HG03457 (cell line): ENCODE data around the gene NOL6.
"Not testable (repeated sequence)": the region's sequence is repeated elsewhere in the genome, so short reads cannot be mapped to it uniquely, and the experiment has no call there.

ENCODE experiments used
- ATAC-seq: cut with Tn5 transposase; IDR thresholded peaks from one replicate; pipeline ENCODE4 v1.9.1; 2021; ENCODE audit warnings: moderate number of reproducible peaks; ENCODE audit not compliant: unreplicated experiment

Gene NOL6

DNA sequence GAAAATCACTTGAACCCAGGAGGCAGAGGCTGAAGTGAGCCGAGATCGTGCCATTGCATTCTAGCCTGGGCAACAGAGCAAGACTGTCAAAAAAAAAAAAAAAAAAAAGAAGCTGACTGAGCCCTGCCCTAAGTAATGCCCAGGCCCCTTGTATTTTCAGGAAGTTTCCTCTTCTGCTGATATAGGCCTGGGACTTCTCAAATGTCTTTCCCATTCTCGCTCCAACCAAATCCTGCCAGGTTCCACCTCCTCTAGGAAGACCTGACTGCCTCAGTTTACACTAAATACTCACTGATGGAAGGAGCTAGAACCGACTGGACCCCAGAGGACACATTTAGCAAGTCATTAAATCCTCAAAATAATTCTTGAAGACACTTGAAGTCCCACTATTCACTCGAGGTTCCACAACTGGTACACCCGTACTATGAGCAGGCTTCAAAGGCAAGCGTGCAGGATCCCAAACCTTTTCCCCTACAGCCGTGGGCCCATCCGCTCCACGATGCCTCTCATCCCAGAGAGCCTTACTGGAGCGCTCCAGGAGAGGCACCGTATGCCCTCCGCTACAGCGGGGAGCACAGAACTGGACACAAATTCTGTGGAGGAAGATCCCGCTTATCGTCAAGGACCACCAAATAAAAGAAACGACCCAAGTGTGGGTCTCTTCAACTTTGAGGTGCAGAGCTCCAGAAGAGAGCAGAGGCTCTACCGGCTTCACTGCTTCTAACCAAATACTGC lies 676 bp downstream of the NOL6 start:
- no peak for ATAC-seq

DNA sequence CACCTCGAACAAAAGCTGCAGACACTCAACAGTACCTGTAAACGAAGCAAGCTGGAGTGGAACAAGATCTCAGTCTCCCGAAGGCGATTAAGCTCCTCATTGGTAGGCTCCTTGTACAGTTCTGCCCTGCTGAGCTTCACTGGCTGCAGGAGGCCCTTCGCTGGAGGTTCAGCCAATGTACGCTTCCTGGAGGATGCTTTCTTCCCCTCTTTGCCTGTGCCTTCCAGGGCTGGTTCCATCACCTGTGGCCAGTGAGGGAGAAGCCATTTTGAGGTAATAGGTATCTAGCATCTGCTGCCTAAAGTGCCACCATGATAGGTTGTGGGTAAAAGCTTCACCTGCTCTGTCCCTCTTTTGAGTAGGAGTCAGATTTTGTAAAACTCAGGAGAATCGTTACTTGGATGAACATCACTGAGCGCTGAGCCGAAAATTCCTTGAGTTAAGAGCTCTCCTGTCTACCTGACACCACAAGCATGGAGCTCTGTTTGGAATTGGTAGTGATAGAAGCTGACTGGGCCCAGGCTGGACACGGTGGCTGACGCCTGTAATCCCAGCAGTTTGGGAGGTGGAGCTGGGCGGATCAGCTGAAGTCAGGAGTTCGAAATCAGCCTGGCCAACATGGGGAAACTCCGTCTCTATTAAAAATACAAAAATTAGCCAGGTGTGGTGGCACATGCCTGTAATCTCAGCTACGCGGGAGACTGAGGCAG lies 1.4 kb downstream of the NOL6 start:
- no peak for ATAC-seq

DNA sequence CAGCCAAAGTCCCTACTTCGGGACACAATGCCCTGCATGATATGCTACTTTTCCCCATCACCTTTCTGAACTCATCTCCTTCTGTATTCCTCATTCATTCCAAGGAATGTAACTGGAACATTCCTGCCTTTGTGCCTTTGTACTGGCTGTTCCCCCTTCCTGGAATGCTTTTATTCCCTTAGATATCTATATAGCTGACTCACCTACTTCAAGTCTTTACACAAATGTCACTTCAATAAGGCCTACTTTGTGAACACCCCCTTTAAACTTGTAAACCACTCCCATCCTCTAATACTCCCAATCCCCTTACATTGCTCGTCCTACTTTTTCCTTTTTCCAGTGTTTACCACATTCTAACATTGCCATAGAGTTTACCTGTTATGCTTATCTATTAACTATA lies 2.4 kb downstream of the NOL6 start:
- no peak for ATAC-seq

DNA sequence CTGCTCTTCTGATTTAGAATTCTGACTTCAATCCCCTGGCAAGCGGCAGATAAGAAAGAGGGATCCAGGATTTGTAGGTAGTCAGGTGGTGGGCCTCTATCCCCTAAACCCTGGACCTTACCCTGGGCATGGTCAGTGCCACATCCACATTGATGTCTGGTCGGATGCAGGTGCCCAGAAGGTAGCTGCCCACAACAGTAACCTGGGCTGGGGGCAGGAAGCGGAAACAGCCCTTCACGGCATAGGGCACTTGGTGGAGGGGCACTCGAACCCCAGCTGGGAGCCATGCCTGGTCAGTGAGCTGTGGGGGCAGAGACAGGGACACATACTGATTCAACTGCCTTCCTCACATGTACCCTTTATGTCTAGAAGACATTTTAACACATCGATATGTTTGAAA lies 3.8 kb downstream of the NOL6 start:
- no peak for ATAC-seq

DNA sequence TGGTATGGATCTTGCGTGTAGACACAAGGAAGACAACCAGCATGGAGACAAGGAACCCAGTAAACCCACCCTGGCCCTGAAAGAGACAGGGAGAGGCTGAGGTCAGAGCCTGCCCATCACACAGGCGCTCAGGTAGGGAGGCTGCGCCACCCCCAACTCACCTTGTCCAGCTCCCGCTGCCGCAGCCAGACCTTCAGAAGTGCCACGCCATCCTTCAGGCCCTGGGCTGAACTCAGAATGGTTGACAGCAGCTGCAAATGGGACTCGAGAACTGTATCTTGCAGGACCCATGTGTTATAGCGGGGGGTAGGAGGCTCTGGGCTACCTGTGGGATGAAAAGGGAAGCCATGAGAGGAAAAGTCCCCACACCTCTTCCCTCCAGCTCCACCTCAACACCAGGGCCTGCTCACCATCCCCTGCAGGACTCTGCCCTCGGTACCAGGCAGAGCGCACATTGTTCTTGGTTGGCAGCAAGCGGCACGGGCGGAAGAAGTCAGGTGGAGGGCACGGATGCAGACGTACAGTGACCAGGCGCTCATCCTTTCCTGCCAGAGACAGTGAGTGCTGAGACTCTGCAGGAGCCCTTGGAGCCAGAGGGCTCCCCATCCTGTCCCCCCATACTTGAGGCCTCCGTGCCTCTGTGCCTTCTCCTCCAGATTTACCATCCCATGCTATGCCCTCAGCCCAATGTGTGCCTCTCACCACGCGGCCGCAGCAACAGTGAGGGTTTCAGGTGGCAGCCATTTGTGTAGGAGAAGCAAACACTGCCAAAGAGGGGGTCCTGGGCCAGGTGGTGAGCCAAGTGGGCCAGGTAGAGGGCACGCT lies 4.7 kb downstream of the NOL6 start:
- no peak for ATAC-seq

DNA sequence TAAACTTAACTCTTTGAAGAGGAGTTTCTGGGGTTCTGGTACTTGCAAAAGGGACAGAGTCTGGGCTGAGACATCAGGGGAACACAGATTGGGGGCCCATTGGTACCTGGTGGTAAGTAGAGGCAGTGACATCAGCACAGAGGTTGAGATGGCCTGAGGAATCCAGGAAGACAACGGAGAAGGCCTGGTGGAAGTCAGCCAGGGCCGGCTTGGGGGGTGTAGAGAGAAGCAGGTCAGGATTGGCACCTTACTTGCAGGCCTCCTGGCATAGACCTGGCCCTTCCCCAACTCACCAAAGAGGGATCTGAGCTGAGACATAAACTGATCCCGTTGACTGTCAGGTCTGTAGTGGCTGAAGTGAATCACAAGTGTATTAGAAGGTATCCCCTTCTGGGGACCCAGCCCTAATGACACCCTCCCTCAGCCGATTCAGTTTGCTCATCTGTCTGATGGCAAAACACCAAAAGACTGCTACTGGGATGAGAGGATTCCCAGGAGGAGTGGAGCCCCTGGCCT lies 5.5 kb downstream of the NOL6 start:
- no peak for ATAC-seq

DNA sequence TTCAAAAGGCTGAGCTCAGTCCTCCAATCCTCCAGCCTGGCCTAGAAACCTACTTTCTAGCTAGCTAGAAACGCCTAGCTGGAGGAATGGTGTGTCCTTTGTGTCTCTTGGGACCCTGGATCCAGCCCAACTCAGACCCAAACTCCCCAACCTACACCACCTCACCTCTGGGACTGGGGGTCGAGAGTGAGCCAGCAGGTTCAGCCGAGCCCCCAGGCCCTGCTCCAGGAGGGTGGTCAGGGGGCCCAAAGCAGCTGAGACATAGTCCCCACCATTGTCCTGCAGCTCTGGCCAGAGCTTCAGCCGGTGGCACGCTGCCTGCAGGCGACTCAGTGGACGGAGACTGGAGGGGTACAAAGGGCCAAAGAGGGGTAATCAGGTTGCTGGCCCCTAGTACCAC lies 6.2 kb downstream of the NOL6 start:
- no peak for ATAC-seq

DNA sequence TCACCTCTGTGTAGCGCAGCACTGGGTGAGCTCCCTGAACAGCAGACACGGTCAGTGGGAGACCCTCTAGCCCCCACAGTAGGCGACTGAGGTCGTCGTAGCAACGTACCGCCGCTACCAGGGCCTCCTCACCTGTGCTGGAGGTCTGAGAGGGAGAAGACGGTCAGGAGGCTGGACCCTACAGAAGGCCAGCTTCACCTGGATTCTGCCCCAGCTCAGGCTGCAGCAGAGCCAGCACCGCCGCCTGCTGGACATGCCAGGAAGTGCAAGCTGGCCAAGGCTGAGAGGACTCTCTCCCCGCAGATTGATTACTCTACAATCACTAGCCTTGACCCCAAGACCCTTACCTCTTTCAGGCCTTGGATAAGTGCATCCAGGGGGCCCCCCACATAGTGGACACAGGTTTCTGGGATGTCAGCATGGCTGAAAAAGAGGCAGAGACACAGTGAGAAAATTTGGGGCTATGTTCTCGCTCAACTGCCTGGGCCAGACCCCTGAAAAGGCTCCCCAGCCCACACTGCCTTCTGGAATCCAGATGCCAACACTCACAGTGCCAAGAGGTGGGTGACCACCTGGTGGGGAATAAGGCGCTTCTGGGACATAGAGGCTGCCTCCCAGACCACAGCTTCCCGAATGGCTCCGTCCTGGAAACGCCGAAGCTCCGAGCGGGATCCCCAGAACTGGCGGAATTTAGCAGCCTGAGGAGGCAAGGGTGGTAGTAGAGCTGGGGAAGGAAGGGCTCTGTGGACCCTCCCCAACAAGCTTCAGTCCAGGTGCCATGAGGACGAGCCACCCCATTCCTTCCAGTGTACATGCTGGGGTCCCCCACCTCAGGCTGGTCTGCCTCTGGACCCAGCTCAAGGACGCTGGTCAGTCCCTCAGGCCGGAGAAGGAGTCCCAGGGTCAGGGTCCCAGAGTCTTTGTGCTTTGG lies 6.9 kb downstream of the NOL6 start:
- no peak for ATAC-seq

DNA sequence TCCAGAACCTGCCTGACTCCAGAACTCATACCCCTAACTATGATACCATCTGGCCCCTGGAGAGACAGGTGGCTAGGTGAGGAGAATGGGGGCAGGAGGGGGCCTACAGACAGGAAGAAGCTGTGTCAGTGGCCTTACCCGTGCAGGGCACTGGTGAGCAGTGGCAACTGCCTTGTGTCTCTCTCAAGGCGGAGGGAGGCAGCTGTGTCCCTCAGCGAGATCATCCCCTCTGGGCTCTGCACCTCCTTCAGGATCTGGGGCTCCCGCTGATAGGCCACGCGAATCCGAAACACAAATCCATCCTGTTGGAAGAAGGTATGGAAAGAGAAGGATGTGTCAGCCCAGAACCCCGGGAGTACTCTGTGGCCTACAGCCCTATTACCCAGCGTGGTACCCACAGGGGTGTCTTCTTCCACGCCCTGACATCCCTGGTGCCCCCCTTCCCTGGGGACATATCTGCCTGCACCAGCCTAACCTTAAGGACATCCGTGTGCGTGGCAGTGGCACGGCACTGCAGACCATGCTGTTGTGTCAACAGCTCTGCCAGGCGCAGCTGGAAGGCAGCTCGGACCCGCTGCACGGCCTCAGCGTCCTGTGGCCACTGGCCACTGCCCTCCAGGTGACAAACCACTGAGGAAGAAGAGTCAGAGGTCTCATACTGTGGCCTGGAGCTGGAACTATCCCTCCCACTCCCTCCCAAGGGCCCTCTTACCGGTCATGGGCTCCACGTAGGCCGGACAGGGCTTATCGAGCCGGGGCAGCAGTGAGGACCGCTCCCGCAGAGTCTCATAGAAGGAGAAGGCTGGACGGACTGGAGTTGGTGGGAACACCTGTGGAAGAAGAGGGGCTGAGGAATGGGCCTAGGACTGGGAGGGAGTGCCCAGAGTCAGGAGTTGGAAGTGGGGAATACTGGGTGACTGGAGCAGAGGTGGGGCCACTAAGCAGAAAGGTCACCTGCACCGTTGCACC lies 7.8 kb downstream of the NOL6 start:
- no peak for ATAC-seq

DNA sequence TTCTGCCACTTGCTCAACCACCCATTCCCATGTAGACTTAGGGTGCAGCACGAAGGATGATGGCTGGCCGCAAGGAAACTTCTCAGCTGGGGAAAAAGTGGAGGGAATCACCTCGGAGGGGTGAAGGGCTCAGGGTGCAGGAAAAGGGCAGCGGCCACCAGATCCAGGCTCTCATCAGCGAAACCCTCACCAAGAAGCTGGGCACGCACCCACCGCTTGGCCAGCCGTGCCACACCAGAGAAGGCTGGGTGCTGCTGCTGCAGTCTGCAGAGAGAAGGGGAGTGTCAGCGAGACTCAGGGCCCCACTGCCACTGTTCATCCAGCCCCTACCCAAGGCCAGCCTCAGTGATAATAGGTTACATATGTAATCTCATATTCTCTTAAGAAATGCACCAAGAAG lies 8.6 kb downstream of the NOL6 start:
- ATAC-seq, result no peak

DNA sequence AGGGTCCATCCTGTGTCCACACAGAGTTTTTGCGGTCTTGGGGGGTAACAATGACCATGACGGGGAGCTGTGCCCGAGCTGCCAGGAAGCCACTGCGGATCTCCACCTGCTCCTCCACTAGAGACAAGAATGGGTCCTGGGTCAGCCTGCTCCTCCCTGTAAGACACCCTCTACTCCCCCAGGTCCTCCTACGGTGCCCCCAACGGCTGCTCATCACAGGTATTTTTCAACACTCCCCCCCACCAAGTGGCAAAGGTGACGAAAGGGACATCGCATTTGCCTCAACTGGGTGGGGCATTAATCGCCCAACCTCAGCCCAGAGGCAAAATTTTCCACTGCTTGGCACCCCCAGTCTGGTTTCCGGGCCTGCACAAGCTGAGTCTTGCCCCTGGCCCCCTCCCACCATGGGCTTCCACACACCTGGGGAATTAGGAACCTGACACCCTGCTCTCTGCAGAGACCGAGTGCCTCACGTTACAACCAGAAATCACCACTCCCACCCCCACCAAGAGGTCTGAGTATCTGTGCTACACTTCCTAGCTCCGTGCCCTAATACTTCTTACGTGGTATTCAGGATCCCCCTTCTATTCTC lies 9.6 kb downstream of the NOL6 start:
- no peak for ATAC-seq

DNA sequence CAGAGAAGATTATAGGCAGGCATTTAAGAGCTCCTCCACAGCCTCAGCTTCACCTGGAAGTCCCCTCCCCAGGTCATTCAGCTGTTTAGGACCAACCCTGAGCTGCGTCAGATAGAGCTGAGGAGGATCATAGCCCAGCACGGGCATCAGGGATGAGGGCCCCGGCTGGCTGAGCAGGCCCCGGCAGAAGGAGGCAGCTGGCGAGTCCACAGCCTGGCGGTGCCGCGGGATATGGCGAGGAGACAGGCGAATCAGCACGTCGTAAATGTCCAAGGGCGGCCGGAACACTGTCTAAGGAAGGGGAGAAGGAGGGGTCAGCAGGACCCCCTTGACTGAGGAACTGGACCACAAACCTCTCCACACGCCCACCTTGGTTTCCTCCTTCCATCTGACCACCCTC lies 10.6 kb downstream of the NOL6 start:
- no peak for ATAC-seq

DNA sequence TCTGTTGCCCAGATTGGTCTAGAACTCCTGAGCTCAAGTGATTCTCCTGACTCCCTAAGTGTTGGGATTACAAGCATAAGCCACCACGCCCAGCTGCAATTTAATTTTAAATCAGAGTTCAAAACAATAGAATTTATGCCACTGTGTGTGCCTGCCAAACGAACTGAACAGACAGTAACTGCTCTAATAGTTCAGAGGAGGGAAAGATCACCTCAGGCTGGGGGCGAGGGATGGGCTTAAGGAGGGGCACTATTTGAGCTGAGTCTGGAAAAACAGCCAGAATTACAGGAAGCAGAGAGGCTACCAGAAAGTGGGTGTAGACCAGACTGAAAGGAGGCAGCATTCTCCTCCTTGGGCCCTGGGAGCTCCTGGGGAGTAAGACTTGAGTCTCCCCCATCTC lies 12.2 kb downstream of the NOL6 start:
- ATAC-seq, result no peak

DNA sequence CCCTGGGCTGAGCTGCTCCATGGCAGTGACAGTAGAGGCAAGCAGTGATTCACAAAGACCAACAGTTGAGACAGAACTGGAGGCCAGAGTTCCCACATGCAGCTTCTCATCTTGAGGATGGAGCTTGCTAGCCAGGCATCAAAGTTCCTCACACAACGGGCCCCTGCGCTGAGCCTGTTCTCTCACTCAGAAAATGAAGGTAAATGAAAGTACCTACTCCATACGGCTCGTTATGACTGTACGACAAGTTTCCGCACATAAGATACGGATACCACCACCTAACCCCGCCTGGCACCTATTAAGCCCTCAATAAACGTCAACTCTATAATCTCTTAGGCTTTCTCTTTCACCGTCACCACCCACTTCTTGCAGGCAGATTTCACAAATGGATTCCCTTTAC lies 12.9 kb downstream of the NOL6 start:
- no peak for ATAC-seq

DNA sequence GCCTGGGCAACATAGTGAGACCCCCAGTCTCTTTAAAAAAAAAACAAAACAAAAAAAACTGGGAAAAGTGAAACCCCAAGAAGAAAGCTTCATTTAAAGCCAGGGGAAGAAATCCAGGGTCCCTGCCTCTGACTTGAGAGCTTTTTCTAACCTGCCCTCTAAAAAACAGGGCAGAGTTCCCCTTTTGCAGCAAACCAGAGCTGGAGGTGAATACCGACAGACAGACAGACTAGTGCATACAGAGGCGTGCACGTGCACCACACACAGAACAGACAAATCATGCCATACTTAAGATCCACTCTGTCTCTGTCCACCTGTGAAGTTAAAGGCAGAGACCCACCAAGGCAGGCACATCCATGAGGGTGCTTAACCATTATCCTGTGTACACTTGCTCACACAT lies 14.6 kb downstream of the NOL6 start:
- ATAC-seq, result no peak

DNA sequence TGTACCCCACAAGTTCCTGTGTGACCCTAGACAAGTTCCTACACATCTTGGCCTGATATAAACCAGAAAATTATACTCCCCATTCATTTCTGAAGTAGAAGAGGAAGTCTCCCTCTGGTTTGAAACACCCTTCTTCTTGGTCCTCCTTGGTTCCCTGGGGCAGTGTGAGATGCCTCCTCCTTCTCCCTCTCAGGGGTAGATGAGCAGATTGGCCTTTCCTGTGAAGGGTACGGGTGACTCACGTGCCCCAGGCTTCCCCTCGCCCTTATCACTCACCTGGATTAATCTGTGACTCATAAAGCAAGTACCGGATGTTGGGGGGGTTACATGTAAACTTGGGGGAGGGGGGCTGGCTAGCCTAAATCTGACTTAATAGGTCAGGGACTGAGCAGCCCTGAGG lies 15.3 kb downstream of the NOL6 start:
- no peak for ATAC-seq

DNA sequence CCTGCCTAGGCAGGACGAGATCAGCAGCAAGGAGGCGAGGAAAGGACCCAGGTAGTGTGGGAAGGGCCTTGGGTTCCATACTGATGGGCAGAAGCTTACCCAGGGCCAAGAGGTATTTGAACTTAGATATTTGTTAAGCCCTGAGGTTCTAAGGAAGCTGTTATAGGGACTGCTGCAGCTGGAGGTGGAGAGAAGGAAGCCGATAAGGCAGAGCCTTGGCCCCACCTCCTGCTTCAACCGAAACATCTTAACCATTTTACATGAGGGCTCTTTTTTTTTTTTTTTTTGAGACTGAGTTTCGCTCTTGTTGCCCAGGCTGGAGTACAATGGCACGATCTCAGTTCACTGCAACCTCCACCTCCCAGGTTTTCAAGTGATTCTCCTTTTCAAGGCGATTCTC lies 17.8 kb downstream of the NOL6 start:
- no peak for ATAC-seq

DNA sequence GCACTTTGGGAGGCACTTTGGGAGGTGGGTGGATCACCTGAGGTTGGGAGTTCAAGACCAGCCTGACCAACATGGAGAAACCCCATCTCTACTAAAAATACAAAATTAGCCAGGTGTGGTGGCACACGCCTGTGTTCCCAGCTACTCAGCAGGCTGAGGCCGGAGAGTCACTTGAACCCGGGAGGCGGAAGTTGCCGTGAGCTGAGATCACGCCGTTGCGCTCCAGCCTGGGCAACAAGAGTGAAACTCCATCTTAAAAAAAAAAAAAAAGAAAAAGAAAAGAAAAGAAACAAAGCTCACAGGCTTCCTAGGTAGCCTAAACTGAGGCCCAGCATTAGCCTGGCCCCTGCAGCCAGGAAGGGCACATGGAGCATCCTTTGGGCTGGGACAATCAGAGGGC lies 18.3 kb downstream of the NOL6 start:
- ATAC-seq, result not testable (repeated sequence)

DNA sequence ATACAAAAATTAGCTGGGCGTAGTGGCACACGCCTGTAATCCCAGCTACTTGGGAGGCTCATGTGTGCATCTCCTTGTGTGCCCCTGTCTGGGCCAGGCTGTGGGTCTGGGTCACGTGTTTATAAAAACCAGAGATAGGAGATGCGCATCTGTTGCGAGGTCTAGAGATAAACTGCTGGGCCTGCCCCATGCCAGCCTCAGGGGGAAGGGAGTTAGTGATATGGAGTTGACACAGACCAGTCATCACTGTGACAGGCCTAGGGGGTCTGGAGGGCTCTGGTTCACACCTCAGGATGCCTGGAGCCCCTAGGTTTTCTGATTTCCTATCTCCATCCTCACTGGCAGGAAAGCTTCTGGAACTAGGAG lies 19.1 kb downstream of the NOL6 start:
- not testable (repeated sequence) for ATAC-seq
